Astrocyte (in vitro differentiated cells and primary cell): ENCODE results near the gene P2RY6.

ENCODE experiments used
- EZH2 ChIP-seq: IDR thresholded peaks from 2 replicates; pipeline ENCODE4 v1.6.1; 2012; ENCODE audit warnings: mild to moderate bottlenecking, low read length, inconsistent platforms; ENCODE audit not compliant: insufficient read depth
- TF ChIP-seq, protein P1 (sequence below): IDR thresholded peaks from 2 replicates; pipeline ENCODE4 v1.5.1; 2011; ENCODE audit warnings: low read depth, mild to moderate bottlenecking, inconsistent platforms, low read length, moderate library complexity; ENCODE audit not compliant: insufficient read depth

DNA sequence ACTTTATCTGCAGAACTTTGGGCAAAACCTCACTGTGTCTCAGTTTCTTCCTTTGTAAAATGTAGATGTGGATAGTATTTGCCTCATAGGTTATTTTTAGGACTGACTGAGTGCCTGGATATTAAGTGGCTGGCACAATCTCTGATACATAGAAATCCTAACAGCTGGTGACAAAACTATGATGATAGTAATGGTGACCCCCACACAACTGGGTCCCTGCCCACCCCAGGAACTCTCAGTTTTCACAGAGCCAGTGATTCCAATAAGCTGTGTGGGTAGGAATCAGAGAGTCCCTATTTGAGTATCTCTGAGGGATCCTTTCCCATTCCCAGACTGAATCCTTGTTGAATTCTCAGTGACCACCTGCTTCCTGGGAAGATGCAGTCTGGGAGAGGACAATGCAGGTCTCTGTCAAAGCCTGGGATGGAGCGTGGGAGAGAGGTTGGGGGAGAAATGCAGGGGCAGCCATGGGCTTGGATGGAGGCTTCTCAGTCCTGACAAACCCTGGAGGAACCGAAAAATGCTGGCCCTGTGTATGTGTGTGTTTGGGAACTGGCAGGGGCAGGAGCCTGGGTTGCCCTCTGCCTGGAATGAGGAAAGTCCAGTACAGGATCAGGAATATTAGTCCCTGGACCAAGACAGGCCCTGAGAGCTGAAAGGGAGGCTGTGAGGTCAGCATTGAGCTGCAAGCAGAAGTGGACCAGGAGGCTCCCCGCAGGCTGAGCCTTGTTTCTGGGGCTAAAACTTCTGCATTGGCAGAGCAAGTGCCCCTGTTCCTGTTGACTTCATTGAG lies 6.1 kb upstream of the P2RY6 start:
- TF ChIP-seq, protein P1, sequence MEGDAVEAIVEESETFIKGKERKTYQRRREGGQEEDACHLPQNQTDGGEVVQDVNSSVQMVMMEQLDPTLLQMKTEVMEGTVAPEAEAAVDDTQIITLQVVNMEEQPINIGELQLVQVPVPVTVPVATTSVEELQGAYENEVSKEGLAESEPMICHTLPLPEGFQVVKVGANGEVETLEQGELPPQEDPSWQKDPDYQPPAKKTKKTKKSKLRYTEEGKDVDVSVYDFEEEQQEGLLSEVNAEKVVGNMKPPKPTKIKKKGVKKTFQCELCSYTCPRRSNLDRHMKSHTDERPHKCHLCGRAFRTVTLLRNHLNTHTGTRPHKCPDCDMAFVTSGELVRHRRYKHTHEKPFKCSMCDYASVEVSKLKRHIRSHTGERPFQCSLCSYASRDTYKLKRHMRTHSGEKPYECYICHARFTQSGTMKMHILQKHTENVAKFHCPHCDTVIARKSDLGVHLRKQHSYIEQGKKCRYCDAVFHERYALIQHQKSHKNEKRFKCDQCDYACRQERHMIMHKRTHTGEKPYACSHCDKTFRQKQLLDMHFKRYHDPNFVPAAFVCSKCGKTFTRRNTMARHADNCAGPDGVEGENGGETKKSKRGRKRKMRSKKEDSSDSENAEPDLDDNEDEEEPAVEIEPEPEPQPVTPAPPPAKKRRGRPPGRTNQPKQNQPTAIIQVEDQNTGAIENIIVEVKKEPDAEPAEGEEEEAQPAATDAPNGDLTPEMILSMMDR = no peak
- no peak for TF ChIP-seq EZH2
